Activated CD4-positive, alpha-beta T cell treated with anti-CD3 and anti-CD28 coated beads for 4 hours (primary cell): ENCODE data around the gene PLEKHA1.

Source experiments
- DNase-seq, 2 donors: peaks; one replicate each; pipeline ENCODE4 v3.0.0-alpha.2; 2020

PLEKHA1 gene

GRCh38 chr10:122463466-122464249 lies 89.2 kb downstream of the PLEKHA1 start:
- no peak for DNase-seq

- no peak for DNase-seq
Measured at GRCh38 chr10:122464250-122464510, 89.7 kb downstream of the PLEKHA1 start.

- no peak for DNase-seq
Measured at GRCh38 chr10:122464586-122464985, 90.1 kb downstream of the PLEKHA1 start.

- DNase-seq, result no peak
Measured at GRCh38 chr10:122465401-122466040, 91.0 kb downstream of the PLEKHA1 start.

GRCh38 chr10:122466951-122467381 lies 92.5 kb downstream of the PLEKHA1 start:
- no peak for DNase-seq

GRCh38 chr10:122467701-122468100 lies 93.2 kb downstream of the PLEKHA1 start:
- DNase-seq, result no peak

- DNase-seq, result no peak
Measured at GRCh38 chr10:122468307-122468925, 93.9 kb downstream of the PLEKHA1 start.

GRCh38 chr10:122468926-122469781 lies 94.6 kb downstream of the PLEKHA1 start:
- DNase-seq, result no peak

GRCh38 chr10:122469848-122470247 lies 95.3 kb downstream of the PLEKHA1 start:
- no peak for DNase-seq

- DNase-seq, result no peak
Measured at GRCh38 chr10:122471531-122472177, 97.1 kb downstream of the PLEKHA1 start.

- DNase-seq, result no peak
Measured at GRCh38 chr10:122473116-122473515, 98.6 kb downstream of the PLEKHA1 start.

GRCh38 chr10:122474131-122474818 lies 99.8 kb downstream of the PLEKHA1 start:
- DNase-seq, result no peak

GRCh38 chr10:122475100-122475499 lies 100.6 kb downstream of the PLEKHA1 start:
- no peak for DNase-seq

- no peak for DNase-seq
Measured at GRCh38 chr10:122475591-122476332, 101.3 kb downstream of the PLEKHA1 start.

- no peak for DNase-seq
Measured at GRCh38 chr10:122476333-122476695, 101.8 kb downstream of the PLEKHA1 start.

GRCh38 chr10:122477436-122477835 lies 102.9 kb downstream of the PLEKHA1 start:
- no peak for DNase-seq

GRCh38 chr10:122478971-122479370 lies 104.5 kb downstream of the PLEKHA1 start:
- no peak for DNase-seq

- no peak for DNase-seq
Measured at GRCh38 chr10:122480146-122480833, 105.8 kb downstream of the PLEKHA1 start.

- DNase-seq, result no peak
Measured at GRCh38 chr10:122481296-122482056, 107.0 kb downstream of the PLEKHA1 start.
